HG02938 (cell line): ENCODE measurements around the gene SLC10A3.

Experiments used
- ATAC-seq: cut with Tn5 transposase; IDR thresholded peaks from one replicate; pipeline ENCODE4 v1.9.1; 2021; ENCODE audit warnings: mild to moderate bottlenecking, moderate library complexity; ENCODE audit not compliant: unreplicated experiment

SLC10A3 gene

DNA sequence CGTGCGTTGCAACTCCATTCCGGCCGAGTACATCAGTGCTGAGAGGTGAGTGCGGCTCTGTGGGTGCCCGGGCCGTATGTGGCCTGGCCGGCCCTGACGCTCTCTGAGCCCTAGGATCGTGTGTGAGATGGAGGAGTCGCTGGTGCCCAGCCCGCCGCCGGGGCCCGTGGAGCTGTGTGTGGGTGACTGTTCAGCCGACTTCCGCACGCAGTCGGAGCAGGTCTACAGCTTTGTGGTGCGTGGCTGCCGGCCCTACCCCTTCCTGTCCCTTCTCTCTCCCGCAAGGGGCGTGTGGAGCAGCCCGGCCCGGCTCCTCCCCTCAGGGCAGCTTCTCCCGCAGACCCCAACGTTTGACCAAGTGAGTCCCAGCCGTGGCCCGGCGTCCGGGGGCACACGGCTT, 24.4 kb downstream of the SLC10A3 start:
- ATAC-seq: no peak

DNA sequence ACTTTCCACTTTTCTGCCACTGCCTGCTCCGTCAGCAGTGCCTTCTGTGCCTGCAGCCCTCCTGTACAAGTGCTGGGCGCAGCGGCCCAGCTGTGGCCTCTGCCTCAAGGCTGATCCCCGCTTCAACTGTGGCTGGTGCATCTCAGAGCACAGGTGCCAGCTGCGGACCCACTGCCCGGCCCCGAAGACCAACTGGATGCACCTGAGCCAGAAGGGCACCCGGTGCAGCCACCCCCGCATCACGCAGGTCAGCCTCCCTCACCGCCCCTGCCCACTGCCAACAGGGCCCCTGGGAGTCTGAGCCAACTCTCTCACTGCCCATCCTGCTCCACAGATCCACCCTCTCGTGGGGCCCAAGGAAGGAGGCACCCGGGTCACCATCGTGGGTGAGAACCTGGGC, 24.8 kb downstream of the SLC10A3 start:
- no peak for ATAC-seq

DNA sequence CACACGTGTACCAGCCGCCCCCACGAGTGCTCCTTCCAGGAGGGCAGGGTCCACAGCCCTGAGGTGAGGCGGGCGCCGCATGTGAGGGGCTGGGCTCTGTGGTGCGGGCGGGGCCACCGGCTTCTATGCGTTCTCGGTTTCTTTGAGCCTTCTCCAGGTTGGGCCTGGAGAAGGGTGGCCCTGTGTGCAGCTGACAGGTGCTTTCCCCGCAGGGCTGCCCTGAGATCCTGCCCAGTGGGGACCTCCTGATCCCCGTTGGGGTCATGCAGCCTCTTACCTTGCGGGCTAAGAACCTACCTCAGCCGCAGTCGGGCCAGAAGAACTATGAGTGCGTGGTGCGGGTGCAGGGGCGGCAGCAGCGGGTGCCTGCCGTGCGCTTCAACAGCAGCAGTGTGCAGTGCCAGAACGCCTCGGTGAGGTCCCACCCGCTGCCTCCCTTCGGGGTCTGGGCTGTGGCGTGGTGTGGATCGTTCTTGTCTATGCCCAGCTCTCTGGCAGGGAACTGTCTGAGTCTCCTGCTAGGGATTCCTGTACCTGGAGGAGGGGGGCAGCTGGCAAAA, 25.5 kb downstream of the SLC10A3 start:
- no peak for ATAC-seq

DNA sequence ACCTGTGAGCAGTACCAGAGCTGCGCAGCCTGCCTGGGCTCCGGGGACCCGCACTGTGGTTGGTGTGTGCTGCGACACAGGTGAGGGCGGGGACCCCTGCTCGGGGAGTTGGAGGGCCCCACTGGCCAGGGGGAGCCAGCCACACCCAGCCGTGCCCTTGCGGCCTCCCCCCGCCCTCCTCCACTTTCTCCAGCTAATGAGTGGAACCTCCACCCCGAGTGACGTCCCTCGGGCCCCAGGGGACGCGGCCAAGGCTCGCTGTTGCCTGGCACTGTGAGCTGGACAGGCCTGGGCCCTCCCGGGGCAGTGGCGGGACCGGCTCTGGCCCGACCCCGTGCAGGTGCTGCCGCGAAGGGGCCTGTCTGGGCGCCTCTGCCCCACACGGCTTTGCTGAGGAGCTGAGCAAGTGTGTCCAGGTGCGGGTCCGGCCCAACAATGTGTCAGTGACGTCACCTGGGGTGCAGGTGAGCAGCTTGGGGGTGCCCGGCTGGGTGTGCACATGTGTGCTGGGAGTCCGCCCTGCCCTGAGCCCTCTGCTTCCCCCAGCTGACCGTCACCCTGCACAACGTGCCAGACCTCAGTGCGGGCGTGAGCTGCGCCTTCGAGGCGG, 26.7 kb downstream of the SLC10A3 start:
- no peak for ATAC-seq

DNA sequence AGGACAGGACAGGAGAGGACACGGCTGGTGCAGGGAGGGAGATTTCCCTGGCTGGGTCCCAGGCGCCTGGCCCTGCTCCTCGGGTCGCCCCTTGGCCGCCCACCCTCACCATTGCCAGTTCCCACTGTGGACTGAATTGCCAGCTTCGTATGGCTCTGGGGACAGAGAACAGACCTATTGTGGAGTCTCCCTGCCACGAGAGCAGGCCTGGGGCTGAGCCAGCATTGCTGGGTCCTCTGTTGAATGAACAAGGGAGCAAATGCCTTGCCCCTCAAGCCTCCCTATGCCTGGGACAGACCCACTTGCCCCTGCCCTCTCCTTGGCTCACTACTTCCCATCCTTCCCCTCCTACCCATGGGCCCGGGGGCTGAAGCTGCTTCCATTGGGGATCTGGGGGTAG, 28.0 kb downstream of the SLC10A3 start:
- ATAC-seq: no peak

DNA sequence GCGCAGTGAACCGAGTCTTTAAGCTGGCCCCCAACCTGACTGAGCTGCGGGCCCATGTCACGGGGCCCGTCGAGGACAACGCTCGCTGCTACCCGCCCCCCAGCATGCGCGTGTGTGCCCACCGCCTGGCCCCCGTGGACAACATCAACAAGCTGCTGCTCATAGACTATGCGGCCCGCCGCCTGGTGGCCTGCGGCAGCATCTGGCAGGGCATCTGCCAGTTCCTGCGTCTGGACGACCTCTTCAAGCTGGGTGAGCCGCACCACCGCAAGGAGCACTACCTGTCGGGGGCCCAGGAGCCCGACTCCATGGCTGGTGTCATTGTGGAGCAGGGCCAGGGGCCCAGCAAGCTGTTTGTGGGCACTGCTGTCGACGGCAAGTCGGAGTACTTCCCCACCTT, 30.1 kb downstream of the SLC10A3 start:
- no peak for ATAC-seq

DNA sequence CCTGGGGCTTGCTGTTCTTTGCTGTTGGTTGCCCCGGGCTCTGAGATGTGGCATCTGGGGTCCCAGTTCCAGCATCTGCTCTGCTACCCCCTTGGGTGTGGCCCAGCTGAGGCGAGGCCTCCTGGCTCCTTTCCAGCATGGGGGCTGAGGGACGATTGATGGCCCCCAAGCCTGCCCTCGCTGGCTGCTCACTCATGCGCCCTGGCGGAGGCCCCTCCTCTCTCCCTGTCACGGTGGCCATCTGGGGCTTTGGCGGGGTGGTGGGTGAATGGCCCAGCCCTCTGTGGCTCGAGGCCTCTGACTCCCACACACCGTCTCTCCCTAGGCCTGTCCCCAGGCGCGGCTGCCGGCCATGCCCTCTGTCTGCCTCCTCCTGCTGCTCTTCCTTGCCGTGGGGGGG, 30.6 kb downstream of the SLC10A3 start:
- ATAC-seq: no peak

DNA sequence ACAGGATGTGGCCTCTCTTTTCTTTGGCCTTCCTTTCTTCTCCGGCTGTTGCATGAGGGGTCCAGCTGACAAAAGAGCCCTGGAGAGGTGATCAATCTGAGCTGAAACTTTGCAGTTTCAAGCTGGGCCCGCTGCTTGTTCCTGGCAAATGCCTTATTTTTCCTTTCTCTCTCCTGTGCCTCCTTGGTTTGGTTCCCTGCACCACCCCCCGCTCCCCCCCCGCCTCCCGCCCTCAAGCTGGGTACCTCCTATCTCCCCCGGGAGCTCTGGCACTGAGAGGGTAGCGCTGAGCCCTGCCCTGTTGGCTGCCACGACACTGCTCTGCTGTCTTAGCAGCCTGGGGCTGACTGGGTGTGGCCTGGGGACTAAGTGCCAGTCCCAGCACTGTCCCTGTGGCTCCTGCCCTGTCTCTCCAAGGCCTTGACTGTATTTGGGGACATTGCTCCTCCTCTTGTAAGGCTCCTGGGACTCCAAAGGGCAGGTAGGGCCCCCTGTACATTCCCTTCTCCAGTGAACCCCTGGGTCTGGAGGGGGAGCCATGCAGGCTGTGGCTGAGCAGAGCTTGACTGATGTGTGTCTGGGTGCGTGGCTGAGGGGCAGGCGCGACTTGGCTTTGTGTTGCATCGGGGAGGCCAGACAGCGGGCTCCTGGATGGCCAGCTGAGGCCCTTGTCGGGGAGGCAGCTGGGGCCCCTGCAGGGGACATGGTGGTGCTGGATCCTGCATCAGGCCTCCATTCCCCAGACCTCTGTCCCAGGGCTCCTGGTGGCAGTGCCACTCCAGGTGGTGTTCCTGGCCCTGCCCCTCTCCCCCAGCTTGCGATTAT, 31.3 kb downstream of the SLC10A3 start:
- no peak for ATAC-seq

DNA sequence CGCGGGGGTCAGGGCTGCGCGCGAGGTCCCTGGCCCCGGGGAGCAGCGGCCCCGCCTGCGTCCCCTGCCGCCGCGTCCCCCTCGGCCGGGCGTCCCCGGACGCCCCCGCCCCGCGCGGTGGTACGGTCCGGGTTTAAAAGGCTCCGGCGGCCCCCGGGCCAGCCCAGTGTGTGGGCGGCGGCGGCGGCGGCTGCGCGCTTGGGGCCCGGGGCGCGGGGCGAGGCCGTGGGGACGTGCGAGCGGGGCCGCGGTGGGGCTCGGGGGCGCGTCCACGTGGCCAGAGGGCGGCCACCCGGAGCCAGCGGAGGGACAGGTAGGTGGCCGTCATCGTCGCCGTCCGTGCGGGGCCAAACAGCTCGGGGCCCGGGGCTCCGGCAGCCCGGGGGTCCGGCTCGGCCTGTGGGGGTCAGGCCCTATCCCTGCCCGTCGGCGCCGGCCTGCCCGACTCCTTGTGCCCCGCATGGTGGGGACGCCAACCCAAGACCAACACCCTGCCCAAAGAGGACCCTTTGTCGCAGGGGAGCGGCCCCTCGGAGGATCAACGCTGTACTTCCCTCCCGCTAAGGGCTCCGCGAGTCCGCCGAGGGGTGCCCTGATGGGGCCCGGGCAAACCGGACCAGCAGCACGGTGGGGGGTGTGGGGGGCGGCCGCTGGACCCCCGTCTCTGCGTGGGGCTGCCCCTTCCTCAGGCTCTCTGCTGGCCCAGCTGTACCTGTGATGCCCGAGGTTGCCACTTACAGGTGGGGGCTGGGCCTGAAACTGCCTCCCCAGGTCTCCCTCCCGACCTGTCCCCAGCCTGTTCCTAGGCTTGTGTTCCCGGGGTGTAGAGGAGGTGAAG, 32.1 kb downstream of the SLC10A3 start, which contains the start of gene PLXNA3:
PLXNA3 (plus strand) TSS at position 166 of the 838 bp plus-strand sequence. CDS start 1,903 bp downstream, outside the sequence.
- ATAC-seq: no peak

DNA sequence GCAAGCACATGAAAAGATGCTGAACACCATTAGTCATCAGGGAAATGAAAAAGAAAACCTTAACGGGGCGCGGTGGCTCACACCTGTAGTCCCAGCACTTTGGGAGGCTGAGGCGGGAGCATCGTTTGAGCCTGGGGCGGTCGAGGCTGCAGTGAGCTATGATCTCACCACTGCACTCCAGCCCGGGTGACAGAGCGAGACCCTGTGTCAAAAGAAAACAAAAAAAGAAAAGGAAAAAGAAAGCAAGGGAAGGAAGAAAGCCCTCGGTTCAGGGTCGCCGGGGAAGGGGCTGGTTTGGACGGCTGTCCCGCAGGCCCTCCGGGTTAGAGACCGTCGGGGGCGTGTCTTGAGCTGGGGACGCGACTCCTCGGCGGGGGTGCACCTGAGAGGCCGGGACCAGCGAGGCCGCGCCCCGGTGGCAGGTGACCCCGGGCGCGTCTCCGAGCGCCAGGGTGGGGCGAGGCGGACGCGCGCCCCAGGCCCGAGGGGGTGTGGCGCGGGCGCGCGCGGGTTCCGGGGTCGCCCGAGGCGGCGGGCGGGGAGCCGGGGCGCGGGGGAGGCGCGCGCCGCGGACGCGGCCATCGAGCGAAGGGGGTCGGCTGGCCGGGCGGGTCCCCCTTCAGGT, 32.8 kb downstream of the SLC10A3 start:
- ATAC-seq: no peak

DNA sequence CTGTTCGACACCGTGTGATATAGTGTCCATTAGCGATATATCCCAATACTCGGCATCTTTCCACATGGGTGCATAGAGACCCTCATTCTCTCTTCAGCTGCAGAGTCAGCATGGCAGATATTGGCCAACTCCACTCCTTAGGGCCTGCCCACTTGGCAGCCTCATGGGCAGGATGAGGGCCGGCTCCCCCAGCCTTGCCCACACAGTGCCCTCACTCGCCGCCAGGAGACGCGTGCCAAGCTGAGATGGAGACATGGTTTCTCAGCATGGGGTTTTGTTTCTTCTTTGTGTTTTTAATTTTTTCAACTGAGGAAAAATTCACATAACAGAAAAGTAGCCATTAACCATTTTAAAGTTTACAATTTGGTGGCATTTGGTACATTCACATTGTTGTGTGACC, 37.6 kb downstream of the SLC10A3 start:
- ATAC-seq: no peak

DNA sequence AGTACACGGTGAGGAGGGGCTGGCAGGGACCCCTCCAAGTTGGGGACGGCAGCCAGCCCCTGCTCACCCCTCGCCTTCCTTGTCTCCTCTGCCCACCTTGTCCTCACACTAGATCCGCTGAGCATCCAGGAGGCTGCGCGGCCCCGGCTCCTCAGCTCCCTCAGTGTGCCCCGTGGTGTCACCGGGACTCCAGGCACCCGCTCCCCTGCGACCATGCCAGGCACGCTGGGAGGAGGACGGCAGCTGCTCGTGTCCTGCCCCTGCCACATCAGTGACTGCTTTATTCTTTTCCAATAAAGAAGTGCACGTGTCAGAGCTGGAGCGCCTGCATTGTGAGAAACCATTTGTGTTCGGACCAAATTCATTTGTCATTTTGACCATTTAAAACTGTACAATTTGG, 40.1 kb downstream of the SLC10A3 start:
- no peak for ATAC-seq

DNA sequence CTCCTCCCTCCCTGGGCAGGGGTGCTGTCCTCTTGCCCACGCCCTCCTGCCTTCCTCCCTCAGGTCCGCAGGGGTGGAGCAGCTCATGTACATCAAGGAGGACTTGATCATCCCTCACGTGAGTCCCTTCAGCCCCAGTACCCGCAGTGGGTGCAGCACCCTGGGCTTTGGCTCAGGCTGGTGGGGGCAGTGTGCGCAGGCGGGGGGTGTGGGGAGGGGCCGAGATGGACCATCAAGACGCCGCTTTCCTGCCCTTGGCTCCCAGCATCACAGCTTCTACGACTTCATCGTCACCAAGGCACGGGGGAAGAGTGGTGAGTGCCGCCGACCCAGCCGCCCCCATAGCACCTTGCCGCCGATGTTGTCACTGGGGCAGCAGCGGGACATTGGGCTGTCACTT, 40.8 kb downstream of the SLC10A3 start:
- ATAC-seq: no peak

DNA sequence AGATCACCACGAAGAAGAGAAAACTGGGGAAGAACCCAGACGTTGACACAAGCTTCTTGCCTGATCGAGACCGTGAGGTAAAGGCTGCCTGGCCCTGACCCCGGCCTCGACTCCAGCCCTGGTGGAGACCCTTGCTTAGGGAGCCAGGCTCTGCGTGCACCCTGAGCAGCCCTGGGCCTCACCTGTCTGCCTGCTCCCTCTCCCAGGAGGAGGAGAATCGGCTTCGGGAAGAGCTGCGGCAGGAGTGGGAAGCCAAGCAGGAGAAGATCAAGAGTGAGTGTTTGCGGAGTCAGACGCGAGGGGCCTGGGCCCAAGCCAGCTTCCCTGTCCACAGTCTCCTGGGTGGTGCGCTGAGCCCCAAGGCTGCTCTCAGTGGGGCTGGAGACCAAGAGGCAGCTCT, 41.9 kb downstream of the SLC10A3 start:
- no peak for ATAC-seq

DNA sequence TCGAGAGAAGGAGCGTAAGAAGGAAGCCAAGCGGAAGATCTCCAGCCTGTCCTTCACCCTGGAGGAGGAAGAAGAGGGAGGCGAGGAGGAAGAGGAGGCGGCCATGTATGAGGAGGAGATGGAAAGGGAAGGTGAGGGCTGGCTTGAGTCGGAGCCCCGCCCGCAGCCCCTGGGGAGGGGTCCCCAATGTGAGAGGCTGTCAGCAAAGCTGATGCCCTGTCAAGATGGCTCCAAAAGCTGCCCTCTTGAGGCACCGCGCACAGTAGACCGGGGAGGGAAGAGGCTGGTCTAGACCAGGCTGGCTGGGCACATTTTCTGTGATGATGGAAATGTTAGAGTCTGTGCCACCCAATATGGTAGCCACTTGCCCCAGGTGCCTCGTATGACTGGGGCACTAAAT, 44.0 kb downstream of the SLC10A3 start:
- ATAC-seq: no peak

DNA sequence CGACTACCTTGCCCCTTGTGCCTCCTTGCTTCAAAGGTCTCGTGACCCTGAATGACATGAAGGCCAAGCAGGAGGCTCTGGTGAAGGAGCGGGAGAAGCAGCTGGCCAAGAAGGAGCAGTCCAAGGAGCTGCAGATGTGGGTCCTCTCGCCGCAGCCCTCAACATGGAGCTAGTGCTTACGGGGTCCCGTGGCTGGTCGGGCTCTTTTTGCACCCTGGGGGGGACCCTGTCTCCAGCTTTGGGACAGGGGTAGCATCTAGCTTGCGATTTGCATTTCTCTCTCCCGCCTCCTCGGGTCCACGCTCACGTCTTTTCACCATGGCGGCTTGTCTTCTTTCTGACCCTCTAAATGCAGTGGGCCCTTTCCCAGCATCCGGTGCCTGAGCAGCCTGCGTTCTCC, 44.7 kb downstream of the SLC10A3 start:
- ATAC-seq: no peak

DNA sequence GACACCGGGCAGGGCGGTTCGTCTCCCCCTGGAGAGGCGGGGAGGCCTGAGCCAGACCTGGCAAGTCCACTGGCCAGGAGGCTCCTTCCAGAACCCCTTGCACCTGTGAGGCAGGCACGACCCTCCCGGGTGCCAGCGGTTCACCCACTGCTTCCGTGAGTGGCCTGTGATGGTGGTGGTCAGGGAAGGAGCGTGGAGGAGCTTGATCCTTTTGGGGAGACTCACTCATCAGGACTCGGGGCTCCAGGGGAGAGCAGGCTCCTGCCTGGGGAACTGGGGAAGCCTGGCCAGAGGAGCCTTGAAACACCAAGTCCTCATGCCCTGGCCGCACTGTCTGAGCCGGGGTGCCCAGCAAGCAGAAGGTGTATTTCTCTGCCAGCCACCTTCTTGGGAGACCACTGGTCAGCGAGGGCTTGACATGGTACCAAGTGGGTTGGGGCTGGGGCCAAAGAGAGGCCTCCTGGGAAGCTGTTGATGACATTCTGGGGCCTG, 45.6 kb downstream of the SLC10A3 start:
- no peak for ATAC-seq

DNA sequence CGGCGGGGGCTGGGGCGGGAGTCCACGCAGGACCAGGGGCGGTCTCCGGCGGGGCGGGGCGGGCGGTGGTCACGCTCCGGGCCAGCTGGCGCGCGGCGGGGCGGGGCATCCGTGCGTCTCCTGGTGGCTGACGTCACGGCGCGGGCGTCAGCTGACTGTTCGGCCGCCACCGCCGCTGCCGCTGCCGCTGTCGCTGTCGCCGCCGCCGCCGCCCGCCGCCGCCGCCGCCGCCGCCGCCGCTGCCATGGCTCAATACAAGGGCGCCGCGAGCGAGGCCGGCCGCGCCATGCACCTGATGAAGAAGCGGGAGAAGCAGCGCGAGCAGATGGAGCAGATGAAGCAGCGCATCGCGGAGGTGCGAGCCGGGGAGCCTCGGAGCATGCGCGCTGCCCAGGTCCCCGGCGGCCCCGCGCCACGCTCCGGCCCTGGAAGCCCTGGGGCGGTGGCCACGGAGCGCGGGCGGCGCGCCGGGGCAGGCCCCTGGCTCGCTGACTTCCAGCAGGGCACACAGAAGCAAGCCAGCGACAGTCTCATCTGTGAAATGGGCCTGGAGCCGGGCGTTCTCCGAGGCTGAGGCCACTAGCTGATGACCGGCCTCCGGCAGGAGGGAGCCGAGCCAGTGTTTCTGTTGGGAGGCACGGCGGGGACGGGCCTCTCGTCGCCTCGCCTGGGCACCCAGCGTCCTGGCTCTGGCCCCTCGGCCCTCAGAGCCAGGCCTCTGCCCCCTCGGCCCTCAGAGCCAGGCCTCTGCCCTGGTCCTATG, 46.3 kb downstream of the SLC10A3 start, which contains the start of gene FAM50A:
FAM50A (plus strand) TSS at position 150 of the 763 bp plus-strand sequence; CDS start at position 245, 95 bp downstream.
- peak; percentile 65 for ATAC-seq

DNA sequence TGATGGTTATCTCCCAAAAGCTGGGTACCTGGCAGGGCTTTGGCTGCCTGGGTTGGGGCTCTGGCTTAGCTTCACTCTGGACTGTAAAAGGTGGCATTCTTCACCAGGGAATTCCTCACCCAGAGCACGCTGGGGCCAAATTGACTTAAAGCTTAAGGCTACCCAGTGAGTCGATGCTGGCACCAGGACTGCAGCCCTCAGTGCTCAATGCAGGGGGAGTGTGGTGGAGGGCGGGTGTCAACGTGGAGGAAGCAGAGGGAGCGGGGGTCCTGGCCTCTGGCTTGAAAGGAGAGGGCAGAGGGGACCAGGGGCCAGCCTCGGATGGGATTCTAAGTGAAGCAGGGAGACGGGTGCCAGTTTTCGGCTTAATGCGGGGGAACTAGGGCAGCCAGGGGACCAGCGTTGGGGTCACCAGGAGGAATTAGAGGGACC, 46.9 kb downstream of the SLC10A3 start:
- ATAC-seq: no peak
